SK-N-SH treated with all-trans-retinoic acid at 6 μM for 48 hours (cell line): ENCODE data around the gene GNAT3.

Experiments
- ATAC-seq: fragments of 200-7000 bp; cut with Tn5 transposase; 3 replicates; pipeline ENCODE4 v1.9.1; 2020; ENCODE audit warnings: mild to moderate bottlenecking, moderate library complexity
- ARNTL ChIP-seq: fragments of 450-650 bp; formaldehyde crosslinking; IDR thresholded peaks from 2 replicates; pipeline ENCODE4 v1.5.0; 2020; ENCODE audit warnings: low read depth, mild to moderate bottlenecking, moderate library complexity, borderline replicate concordance
- BACH2 ChIP-seq: fragments of 250-450 bp; sonication (Bioruptor Pico); IDR thresholded peaks from 2 replicates; pipeline ENCODE4 v1.9.0; 2021; ENCODE audit warnings: mild to moderate bottlenecking, borderline replicate concordance
- CSDC2 ChIP-seq: fragments of 250-450 bp; sonication (Bioruptor Pico); IDR thresholded peaks from 2 replicates; pipeline ENCODE4 v1.5.0; 2020; ENCODE audit warnings: mild to moderate bottlenecking, moderate library complexity
- GLIS3 ChIP-seq: fragments of 250-450 bp; sonication (Bioruptor Pico); IDR thresholded peaks from 2 replicates; pipeline ENCODE4 v1.5.0; 2020; ENCODE audit warnings: mild to moderate bottlenecking, moderate library complexity
- ISL1 ChIP-seq: fragments of 250-450 bp; sonication (Bioruptor Pico); IDR thresholded peaks from 2 replicates; pipeline ENCODE4 v2.1.2; 2022; ENCODE audit warnings: mild to moderate bottlenecking, moderate library complexity
- OSR1 ChIP-seq: fragments of 250-450 bp; sonication (Bioruptor Pico); IDR thresholded peaks from 2 replicates; pipeline ENCODE4 v1.8.0; 2022; ENCODE audit warnings: moderate library complexity, mild to moderate bottlenecking, inconsistent platforms
- PPARA ChIP-seq: fragments of 250-450 bp; sonication (Bioruptor Pico); IDR thresholded peaks from 2 replicates; pipeline ENCODE4 v1.5.0; 2020; ENCODE audit warnings: mild to moderate bottlenecking, borderline replicate concordance
- RARB ChIP-seq: fragments of 250-450 bp; sonication (Bioruptor Pico); IDR thresholded peaks from 2 replicates; pipeline ENCODE4 v1.8.0; 2021; ENCODE audit warnings: mild to moderate bottlenecking, moderate library complexity
- SNAI2 ChIP-seq: fragments of 250-450 bp; sonication (Bioruptor Pico); IDR thresholded peaks from 2 replicates; pipeline ENCODE4 v1.5.0; 2020; ENCODE audit warnings: mild to moderate bottlenecking, moderate library complexity
- TCF4 ChIP-seq: fragments of 250-450 bp; sonication (Bioruptor Pico); IDR thresholded peaks from 2 replicates; pipeline ENCODE4 v1.8.0; 2021; ENCODE audit warnings: mild to moderate bottlenecking, moderate library complexity, borderline replicate concordance
- TOX ChIP-seq: fragments of 250-450 bp; sonication (Bioruptor Pico); IDR thresholded peaks from 2 replicates; pipeline ENCODE4 v1.8.0; 2021; ENCODE audit warnings: mild to moderate bottlenecking, moderate library complexity, borderline replicate concordance
- ZC3H10 ChIP-seq: fragments of 250-450 bp; sonication (Bioruptor Pico); IDR thresholded peaks from 2 replicates; pipeline ENCODE4 v1.5.1; 2021; ENCODE audit warnings: mild to moderate bottlenecking, moderate library complexity
- ZFP30 ChIP-seq: fragments of 450-650 bp; formaldehyde crosslinking; IDR thresholded peaks from 2 replicates; pipeline ENCODE4 v1.5.0; 2022; ENCODE audit warnings: mild to moderate bottlenecking, moderate library complexity
- ZNF565 ChIP-seq: fragments of 450-650 bp; formaldehyde crosslinking; conservative IDR thresholded peaks from 2 replicates; pipeline ENCODE4 v1.5.0; 2020; ENCODE audit warnings: low read depth, mild to moderate bottlenecking, moderate library complexity
- ZNF8 ChIP-seq: fragments of 450-650 bp; formaldehyde crosslinking; IDR thresholded peaks from 2 replicates; pipeline ENCODE4 v1.5.0; 2020; ENCODE audit warnings: mild to moderate bottlenecking, moderate library complexity
- TF ChIP-seq, protein P1 (sequence below): fragments of 250-450 bp; sonication (Bioruptor Pico); IDR thresholded peaks from 2 replicates; pipeline ENCODE4 v1.8.0; 2020; ENCODE audit warnings: mild to moderate bottlenecking, moderate library complexity, borderline replicate concordance
- TF ChIP-seq, protein P2 (sequence below): fragments of 250-450 bp; sonication (Bioruptor Pico); IDR thresholded peaks from 2 replicates; pipeline ENCODE4 v1.5.1; 2020; ENCODE audit warnings: low read depth, mild to moderate bottlenecking, moderate library complexity
- TF ChIP-seq, protein P3 (sequence below): fragments of 250-450 bp; sonication (Bioruptor Pico); IDR thresholded peaks from 2 replicates; pipeline ENCODE4 v1.5.1; 2021; ENCODE audit warnings: mild to moderate bottlenecking, moderate library complexity
- TF ChIP-seq, protein P4 (sequence below): fragments of 250-450 bp; sonication (Bioruptor Pico); IDR thresholded peaks from 2 replicates; pipeline ENCODE4 v1.8.0; 2021; ENCODE audit warnings: low read depth, mild to moderate bottlenecking, moderate library complexity, borderline replicate concordance
- TF ChIP-seq, protein P5 (sequence below): fragments of 250-450 bp; sonication (Bioruptor Pico); IDR thresholded peaks from 2 replicates; pipeline ENCODE4 v1.5.0; 2020; ENCODE audit warnings: mild to moderate bottlenecking, moderate library complexity

GNAT3 gene

DNA sequence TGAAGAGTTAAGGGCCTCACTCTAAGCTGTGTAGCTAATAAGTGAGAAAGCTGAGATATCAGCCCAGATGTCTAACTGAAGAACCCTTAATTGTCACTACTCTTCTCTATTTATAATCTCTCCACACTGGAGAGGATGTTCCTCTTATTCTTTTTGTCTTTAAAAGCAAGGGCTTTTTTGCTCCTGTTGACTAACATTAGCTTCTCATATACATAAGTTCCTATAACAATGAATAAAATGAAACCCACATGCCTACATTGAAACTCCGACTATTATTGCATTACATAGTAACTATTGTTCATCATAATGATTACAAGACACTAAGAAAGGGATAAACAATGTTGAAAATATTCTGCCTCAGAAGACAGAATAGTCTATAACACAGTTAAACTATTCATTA lies 67.1 kb downstream of the GNAT3 start:
- TF ChIP-seq ISL1 (CRISPR knock-in tag) (no peak), ARNTL (no peak), PPARA (CRISPR knock-in tag) (no peak), RARB (CRISPR knock-in tag) (no peak)
- no peak for ATAC-seq

DNA sequence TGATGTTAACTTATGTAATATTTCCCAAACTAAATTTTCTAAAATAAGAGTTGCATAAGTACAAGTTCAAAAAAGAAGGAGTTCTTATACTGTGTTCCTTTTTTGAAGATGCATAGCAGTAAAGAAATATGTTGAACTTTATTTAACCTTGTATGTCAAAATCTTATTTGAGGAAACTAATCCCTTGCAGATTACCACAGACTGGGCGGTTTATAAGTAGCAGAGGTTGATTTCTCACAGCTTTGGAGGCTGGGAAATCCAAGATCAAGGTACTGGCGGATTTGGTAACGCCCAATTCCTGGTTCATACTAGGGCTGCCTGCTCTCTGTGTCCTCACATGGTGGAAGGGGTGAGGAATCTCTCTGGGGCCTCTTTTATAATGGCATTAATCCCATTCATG lies 68.5 kb downstream of the GNAT3 start:
- TF ChIP-seq, protein P1, sequence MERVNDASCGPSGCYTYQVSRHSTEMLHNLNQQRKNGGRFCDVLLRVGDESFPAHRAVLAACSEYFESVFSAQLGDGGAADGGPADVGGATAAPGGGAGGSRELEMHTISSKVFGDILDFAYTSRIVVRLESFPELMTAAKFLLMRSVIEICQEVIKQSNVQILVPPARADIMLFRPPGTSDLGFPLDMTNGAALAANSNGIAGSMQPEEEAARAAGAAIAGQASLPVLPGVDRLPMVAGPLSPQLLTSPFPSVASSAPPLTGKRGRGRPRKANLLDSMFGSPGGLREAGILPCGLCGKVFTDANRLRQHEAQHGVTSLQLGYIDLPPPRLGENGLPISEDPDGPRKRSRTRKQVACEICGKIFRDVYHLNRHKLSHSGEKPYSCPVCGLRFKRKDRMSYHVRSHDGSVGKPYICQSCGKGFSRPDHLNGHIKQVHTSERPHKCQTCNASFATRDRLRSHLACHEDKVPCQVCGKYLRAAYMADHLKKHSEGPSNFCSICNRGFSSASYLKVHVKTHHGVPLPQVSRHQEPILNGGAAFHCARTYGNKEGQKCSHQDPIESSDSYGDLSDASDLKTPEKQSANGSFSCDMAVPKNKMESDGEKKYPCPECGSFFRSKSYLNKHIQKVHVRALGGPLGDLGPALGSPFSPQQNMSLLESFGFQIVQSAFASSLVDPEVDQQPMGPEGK, result no peak
- TF ChIP-seq ISL1 (CRISPR knock-in tag) (no peak), ZNF8 (CRISPR knock-in tag) (no peak), PPARA (CRISPR knock-in tag) (no peak)
- TF ChIP-seq, protein P2, sequence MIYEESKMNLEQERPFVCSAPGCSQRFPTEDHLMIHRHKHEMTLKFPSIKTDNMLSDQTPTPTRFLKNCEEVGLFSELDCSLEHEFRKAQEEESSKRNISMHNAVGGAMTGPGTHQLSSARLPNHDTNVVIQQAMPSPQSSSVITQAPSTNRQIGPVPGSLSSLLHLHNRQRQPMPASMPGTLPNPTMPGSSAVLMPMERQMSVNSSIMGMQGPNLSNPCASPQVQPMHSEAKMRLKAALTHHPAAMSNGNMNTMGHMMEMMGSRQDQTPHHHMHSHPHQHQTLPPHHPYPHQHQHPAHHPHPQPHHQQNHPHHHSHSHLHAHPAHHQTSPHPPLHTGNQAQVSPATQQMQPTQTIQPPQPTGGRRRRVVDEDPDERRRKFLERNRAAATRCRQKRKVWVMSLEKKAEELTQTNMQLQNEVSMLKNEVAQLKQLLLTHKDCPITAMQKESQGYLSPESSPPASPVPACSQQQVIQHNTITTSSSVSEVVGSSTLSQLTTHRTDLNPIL (CRISPR knock-in tag), result no peak
- no peak for ATAC-seq

DNA sequence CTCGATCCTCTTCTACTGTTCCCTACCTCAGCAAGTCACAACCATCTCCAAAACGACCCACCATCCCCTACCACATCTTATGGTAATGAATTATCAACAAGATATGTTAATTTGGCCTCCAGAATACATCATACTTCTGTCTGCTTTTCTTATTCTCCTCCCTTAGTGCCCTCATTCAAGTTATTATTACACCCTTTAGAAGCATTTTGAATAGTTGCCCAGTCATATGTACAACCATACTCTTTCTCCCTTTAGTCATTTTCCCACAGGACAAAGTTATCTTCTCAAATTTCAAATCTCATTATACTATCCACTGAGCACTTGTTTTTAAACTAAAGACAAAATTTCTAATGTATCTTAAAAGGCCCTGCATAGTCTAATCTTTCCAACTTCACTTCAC lies 71.0 kb downstream of the GNAT3 start:
- peak; percentile 41 for ATAC-seq
- TF ChIP-seq ZNF565 (CRISPR knock-in tag) (no peak), SNAI2 (CRISPR knock-in tag) (no peak), GLIS3 (CRISPR knock-in tag) (no peak), ZC3H10 (CRISPR knock-in tag) (no peak), TOX (no peak), ARNTL (no peak), PPARA (CRISPR knock-in tag) (no peak), ISL1 (CRISPR knock-in tag) (no peak), OSR1 (no peak), ZFP30 (CRISPR knock-in tag) (no peak), RARB (CRISPR knock-in tag) (no peak), ZNF8 (CRISPR knock-in tag) (no peak), TCF4 (CRISPR knock-in tag) (no peak), CSDC2 (CRISPR knock-in tag) (no peak), BACH2 (no peak)
- TF ChIP-seq, protein P3, sequence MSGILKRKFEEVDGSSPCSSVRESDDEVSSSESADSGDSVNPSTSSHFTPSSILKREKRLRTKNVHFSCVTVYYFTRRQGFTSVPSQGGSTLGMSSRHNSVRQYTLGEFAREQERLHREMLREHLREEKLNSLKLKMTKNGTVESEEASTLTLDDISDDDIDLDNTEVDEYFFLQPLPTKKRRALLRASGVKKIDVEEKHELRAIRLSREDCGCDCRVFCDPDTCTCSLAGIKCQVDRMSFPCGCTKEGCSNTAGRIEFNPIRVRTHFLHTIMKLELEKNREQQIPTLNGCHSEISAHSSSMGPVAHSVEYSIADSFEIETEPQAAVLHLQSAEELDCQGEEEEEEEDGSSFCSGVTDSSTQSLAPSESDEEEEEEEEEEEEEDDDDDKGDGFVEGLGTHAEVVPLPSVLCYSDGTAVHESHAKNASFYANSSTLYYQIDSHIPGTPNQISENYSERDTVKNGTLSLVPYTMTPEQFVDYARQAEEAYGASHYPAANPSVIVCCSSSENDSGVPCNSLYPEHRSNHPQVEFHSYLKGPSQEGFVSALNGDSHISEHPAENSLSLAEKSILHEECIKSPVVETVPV (CRISPR knock-in tag), result no peak
- TF ChIP-seq, protein P4, sequence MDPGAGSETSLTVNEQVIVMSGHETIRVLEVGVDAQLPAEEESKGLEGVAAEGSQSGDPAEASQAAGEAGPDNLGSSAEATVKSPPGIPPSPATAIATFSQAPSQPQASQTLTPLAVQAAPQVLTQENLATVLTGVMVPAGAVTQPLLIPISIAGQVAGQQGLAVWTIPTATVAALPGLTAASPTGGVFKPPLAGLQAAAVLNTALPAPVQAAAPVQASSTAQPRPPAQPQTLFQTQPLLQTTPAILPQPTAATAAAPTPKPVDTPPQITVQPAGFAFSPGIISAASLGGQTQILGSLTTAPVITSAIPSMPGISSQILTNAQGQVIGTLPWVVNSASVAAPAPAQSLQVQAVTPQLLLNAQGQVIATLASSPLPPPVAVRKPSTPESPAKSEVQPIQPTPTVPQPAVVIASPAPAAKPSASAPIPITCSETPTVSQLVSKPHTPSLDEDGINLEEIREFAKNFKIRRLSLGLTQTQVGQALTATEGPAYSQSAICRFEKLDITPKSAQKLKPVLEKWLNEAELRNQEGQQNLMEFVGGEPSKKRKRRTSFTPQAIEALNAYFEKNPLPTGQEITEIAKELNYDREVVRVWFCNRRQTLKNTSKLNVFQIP (CRISPR knock-in tag), result no peak
- TF ChIP-seq, protein P5, sequence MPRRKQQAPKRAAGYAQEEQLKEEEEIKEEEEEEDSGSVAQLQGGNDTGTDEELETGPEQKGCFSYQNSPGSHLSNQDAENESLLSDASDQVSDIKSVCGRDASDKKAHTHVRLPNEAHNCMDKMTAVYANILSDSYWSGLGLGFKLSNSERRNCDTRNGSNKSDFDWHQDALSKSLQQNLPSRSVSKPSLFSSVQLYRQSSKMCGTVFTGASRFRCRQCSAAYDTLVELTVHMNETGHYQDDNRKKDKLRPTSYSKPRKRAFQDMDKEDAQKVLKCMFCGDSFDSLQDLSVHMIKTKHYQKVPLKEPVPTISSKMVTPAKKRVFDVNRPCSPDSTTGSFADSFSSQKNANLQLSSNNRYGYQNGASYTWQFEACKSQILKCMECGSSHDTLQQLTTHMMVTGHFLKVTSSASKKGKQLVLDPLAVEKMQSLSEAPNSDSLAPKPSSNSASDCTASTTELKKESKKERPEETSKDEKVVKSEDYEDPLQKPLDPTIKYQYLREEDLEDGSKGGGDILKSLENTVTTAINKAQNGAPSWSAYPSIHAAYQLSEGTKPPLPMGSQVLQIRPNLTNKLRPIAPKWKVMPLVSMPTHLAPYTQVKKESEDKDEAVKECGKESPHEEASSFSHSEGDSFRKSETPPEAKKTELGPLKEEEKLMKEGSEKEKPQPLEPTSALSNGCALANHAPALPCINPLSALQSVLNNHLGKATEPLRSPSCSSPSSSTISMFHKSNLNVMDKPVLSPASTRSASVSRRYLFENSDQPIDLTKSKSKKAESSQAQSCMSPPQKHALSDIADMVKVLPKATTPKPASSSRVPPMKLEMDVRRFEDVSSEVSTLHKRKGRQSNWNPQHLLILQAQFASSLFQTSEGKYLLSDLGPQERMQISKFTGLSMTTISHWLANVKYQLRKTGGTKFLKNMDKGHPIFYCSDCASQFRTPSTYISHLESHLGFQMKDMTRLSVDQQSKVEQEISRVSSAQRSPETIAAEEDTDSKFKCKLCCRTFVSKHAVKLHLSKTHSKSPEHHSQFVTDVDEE (CRISPR knock-in tag), result no peak
